ENCODE data around the gene P2RY6. TPM values are rescaled to one million over a fixed set of nuclear protein-coding genes. Genes with fewer than 3 reads are reported as not detected.

P2RY6 gene
- total RNA-seq, 1 donor from 2014 or later = not detected

- Mint-ChIP-seq H3K27ac (ENCODE audit: unreplicated experiment) (no peak overlapping the region), H3K27me3 (ENCODE audit: low read depth) (no peaks in the 10 kb centered on the region), H3K4me1 (no peaks in the 10 kb centered on the region), H3K4me3 (no peak overlapping the region), H3K9me3 (no peaks in the 10 kb centered on the region), H3K36me3 (ENCODE audit: low read depth) (no peaks in the 10 kb centered on the region)
- no peak for TF ChIP-seq CTCF (conservative IDR thresholded peaks at IDR 0.05)
- no peak for DNase-seq (ENCODE audit: low read depth, low spot score)
Observed at GRCh38 chr11:73234471-73235181, 37.5 kb upstream of the P2RY6 start.

GRCh38 chr11:73235236-73235786 is 36.8 kb upstream of the P2RY6 start:
- Mint-ChIP-seq H3K27me3 (ENCODE audit: low read depth) (no peaks in the 10 kb centered on the region), H3K4me3 (no peak overlapping the region), H3K27ac (ENCODE audit: unreplicated experiment) (no peak overlapping the region), H3K9me3 (no peaks in the 10 kb centered on the region), H3K36me3 (ENCODE audit: low read depth) (no peaks in the 10 kb centered on the region), H3K4me1 (no peaks in the 10 kb centered on the region)
- DNase-seq (ENCODE audit: low read depth, low spot score) = no peak
- TF ChIP-seq CTCF (conservative IDR thresholded peaks at IDR 0.05) = no peak

- no peaks in the 10 kb centered on the region for H3K36me3 Mint-ChIP-seq (ENCODE audit: low read depth)
- TF ChIP-seq CTCF (conservative IDR thresholded peaks at IDR 0.05) = no peak
- no peak overlapping the region for H3K27ac Mint-ChIP-seq (ENCODE audit: unreplicated experiment)
- H3K4me1 Mint-ChIP-seq = no peaks in the 10 kb centered on the region
- H3K27me3 Mint-ChIP-seq (ENCODE audit: low read depth) = no peaks in the 10 kb centered on the region
- H3K9me3 Mint-ChIP-seq = no peaks in the 10 kb centered on the region
- DNase-seq (ENCODE audit: low read depth, low spot score) = no peak
- no peak overlapping the region for H3K4me3 Mint-ChIP-seq
Observed at GRCh38 chr11:73236205-73236765, 35.9 kb upstream of the P2RY6 start.

GRCh38 chr11:73236854-73237253 is 35.3 kb upstream of the P2RY6 start:
- peak; percentile 66 for TF ChIP-seq CTCF (conservative IDR thresholded peaks at IDR 0.05)
- no peak overlapping the region for H3K27ac Mint-ChIP-seq (ENCODE audit: unreplicated experiment)
- H3K36me3 Mint-ChIP-seq (ENCODE audit: low read depth) = no peaks in the 10 kb centered on the region
- H3K4me1 Mint-ChIP-seq = no peaks in the 10 kb centered on the region
- H3K4me3 Mint-ChIP-seq = no peak overlapping the region
- H3K9me3 Mint-ChIP-seq = no peaks in the 10 kb centered on the region
- DNase-seq (ENCODE audit: low read depth, low spot score) = peak; percentile 43
- H3K27me3 Mint-ChIP-seq (ENCODE audit: low read depth) = no peaks in the 10 kb centered on the region

- no peaks in the 10 kb centered on the region for H3K9me3 Mint-ChIP-seq
- DNase-seq (ENCODE audit: low read depth, low spot score) = no peak
Observed at GRCh38 chr11:73237471-73238290, 34.5 kb upstream of the P2RY6 start.

More at GRCh38 chr11:73237471-73238290, 34.5 kb upstream of the P2RY6 start:
- Mint-ChIP-seq H3K4me3 (no peak overlapping the region), H3K36me3 (ENCODE audit: low read depth) (no peaks in the 10 kb centered on the region), H3K27ac (ENCODE audit: unreplicated experiment) (no peak overlapping the region), H3K4me1 (peaks cover 8% of the 10 kb centered on the region), H3K27me3 (ENCODE audit: low read depth) (no peaks in the 10 kb centered on the region)
- TF ChIP-seq CTCF (conservative IDR thresholded peaks at IDR 0.05) = no peak
